ENCODE measurements around the gene MTMR1.

DNA sequence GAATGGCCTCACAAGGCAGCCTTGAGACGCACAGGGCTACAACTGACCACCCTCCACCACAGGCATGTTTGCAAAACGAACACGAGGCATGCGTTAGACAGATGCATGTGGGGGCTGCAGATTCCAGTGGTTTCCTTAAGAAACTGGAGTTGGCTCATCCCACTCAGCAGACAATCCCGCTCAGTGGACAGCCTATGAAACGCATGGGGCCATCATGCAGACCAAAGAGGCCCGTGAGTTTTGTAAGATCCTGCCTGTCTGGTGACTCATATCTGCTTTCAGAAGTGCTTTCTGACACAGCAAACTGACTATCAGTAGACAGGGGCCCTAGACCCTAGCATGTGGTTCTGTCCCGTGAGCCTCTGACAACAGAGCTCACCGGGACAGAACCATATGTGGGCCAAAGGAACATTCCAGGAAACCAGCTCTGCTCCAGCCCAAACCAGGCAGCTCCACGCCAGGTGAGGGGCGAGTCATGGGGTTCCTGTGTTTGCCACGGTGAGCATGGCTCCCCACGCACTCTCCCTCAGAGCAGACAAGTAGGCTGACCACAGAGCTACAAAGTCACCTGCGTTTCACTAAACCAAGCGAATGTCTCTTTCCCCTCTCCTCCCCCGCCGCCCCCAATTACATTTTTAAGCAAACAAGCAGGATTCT, 74.4 kb downstream of the MTMR1 start:
- TF ChIP-seq, protein P1, sequence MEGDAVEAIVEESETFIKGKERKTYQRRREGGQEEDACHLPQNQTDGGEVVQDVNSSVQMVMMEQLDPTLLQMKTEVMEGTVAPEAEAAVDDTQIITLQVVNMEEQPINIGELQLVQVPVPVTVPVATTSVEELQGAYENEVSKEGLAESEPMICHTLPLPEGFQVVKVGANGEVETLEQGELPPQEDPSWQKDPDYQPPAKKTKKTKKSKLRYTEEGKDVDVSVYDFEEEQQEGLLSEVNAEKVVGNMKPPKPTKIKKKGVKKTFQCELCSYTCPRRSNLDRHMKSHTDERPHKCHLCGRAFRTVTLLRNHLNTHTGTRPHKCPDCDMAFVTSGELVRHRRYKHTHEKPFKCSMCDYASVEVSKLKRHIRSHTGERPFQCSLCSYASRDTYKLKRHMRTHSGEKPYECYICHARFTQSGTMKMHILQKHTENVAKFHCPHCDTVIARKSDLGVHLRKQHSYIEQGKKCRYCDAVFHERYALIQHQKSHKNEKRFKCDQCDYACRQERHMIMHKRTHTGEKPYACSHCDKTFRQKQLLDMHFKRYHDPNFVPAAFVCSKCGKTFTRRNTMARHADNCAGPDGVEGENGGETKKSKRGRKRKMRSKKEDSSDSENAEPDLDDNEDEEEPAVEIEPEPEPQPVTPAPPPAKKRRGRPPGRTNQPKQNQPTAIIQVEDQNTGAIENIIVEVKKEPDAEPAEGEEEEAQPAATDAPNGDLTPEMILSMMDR (IDR thresholded peaks at IDR 0.05): no peak
- no peak for TF ChIP-seq POLR2A (IDR thresholded peaks at IDR 0.05)

Data from tibial nerve (tissue), 3 donors.